ENCODE results near the gene CYP19A1.

Gene CYP19A1

DNA sequence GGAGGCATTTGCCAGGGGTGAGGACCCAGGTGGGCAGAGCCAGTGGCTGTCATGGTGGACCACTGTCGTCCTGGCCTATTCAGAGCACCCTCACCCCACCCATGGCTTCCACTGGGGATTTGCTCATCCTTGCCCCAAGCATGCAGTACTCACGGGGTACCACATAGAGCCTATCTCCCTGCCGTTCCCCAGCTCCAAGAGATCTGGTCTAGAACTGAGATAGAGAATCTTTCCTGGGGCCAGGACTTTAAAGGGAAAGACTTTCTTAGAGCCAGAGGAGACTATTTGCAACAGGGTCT lies 166.8 kb downstream of the CYP19A1 start:
- no peak for DNase-seq
- in situ Hi-C loops (cut with MboI; ENCODE audit: low pct_unique_long_range_greater_than_20kb, low sequenced_read_pairs), result no loop called here

- in situ Hi-C loops (cut with MboI; ENCODE audit: low pct_unique_long_range_greater_than_20kb, low sequenced_read_pairs), result no loop called here
- no peak for DNase-seq
Observed at GRCh38 chr15:51170882-51171633, 167.3 kb downstream of the CYP19A1 start.

DNA sequence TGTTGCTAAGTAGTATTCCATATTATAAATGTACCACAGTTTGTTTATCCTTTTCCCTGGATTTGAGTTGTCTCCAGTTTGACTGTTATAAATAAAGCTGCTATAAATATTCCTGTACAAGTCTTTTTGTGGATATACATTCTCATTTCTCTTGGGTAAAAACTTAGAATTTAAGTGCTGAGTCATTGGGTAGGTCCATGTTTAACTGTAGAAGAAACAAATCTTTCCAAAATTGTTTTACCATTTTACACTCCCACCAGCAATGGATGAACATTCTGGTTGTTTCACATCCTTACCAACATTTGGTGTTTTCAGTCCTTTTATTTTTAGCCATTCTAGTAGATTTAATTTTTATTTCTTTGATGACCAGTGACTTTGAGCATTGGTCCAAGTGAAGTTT lies 169.7 kb downstream of the CYP19A1 start:
- DNase-seq, result no peak
- in situ Hi-C loops (cut with MboI; ENCODE audit: low pct_unique_long_range_greater_than_20kb, low sequenced_read_pairs), result no loop called here

- no peak for DNase-seq
- in situ Hi-C loops (cut with MboI; ENCODE audit: low pct_unique_long_range_greater_than_20kb, low sequenced_read_pairs), result no loop called here
Observed at GRCh38 chr15:51163843-51164242, 174.6 kb downstream of the CYP19A1 start.

- DNase-seq, result peak; percentile 77
- in situ Hi-C loops (cut with MboI; ENCODE audit: low pct_unique_long_range_greater_than_20kb, low sequenced_read_pairs), result no loop called here
Observed at GRCh38 chr15:51162865-51163762, 175.3 kb downstream of the CYP19A1 start.

DNA sequence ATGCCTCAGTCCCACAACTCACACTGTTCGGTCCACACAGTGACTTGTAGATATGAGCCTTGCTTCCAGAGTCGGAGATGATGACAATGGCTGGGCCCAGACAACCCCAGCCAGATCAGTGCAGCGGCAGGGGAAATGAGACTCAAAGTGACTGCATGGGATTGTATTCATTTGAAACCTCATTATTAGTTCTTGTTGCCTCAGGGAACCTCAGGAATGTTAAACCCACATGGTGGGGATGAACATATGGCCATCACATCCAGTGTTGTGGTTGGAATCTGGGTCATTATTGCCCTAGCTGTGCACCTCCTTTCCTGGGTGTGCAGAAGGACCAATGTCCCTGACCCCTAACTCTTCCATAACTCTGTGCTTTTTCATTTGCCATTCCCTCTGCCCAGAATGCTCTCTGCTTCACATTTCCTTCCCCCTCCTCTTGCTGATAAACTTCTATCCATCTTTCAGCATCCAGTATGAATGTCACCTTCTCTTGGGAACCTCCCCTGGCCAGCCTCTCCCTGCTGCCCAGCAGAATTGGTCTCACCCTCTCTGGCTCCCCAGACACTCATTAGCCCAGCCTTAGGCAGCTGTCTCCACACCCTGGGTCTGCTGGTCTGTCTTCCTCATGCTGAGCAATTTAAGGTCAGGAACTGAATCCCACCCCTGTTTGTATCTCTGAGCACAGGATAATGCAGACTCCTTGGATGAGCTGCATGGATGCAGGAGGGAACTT lies 176.7 kb downstream of the CYP19A1 start:
- in situ Hi-C loops (cut with MboI; ENCODE audit: low pct_unique_long_range_greater_than_20kb, low sequenced_read_pairs), result no loop called here
- DNase-seq, result no peak

GRCh38 chr15:51160484-51160883 lies 177.9 kb downstream of the CYP19A1 start:
- in situ Hi-C loops (cut with MboI; ENCODE audit: low pct_unique_long_range_greater_than_20kb, low sequenced_read_pairs), result no loop called here
- DNase-seq, result no peak

Data from KBM-7 (cell line).